SK-N-SH treated with all-trans-retinoic acid at 6 μM for 48 hours (cell line): ENCODE results near the gene EHBP1.

Source experiments
- ATAC-seq: fragments of 200-7000 bp; cut with Tn5 transposase; 3 replicates; pipeline ENCODE4 v1.9.1; 2020; ENCODE audit warnings: mild to moderate bottlenecking, moderate library complexity
- BACH2 ChIP-seq: fragments of 250-450 bp; sonication (Bioruptor Pico); IDR thresholded peaks from 2 replicates; pipeline ENCODE4 v1.9.0; 2021; ENCODE audit warnings: mild to moderate bottlenecking, borderline replicate concordance
- CSDC2 ChIP-seq: fragments of 250-450 bp; sonication (Bioruptor Pico); IDR thresholded peaks from 2 replicates; pipeline ENCODE4 v1.5.0; 2020; ENCODE audit warnings: mild to moderate bottlenecking, moderate library complexity
- ESRRG ChIP-seq: fragments of 250-450 bp; sonication (Bioruptor Pico); IDR thresholded peaks from 2 replicates; pipeline ENCODE4 v1.6.1; 2021; ENCODE audit warnings: mild to moderate bottlenecking
- GLIS3 ChIP-seq: fragments of 250-450 bp; sonication (Bioruptor Pico); IDR thresholded peaks from 2 replicates; pipeline ENCODE4 v1.5.0; 2020; ENCODE audit warnings: mild to moderate bottlenecking, moderate library complexity
- OSR1 ChIP-seq: fragments of 250-450 bp; sonication (Bioruptor Pico); IDR thresholded peaks from 2 replicates; pipeline ENCODE4 v1.8.0; 2022; ENCODE audit warnings: moderate library complexity, mild to moderate bottlenecking, inconsistent platforms
- RARB ChIP-seq: fragments of 250-450 bp; sonication (Bioruptor Pico); IDR thresholded peaks from 2 replicates; pipeline ENCODE4 v1.8.0; 2021; ENCODE audit warnings: mild to moderate bottlenecking, moderate library complexity
- SNAI2 ChIP-seq: fragments of 250-450 bp; sonication (Bioruptor Pico); IDR thresholded peaks from 2 replicates; pipeline ENCODE4 v1.5.0; 2020; ENCODE audit warnings: mild to moderate bottlenecking, moderate library complexity
- TCF4 ChIP-seq: fragments of 250-450 bp; sonication (Bioruptor Pico); IDR thresholded peaks from 2 replicates; pipeline ENCODE4 v1.8.0; 2021; ENCODE audit warnings: mild to moderate bottlenecking, moderate library complexity, borderline replicate concordance
- TOX ChIP-seq: fragments of 250-450 bp; sonication (Bioruptor Pico); IDR thresholded peaks from 2 replicates; pipeline ENCODE4 v1.8.0; 2021; ENCODE audit warnings: mild to moderate bottlenecking, moderate library complexity, borderline replicate concordance
- ZC3H10 ChIP-seq: fragments of 250-450 bp; sonication (Bioruptor Pico); IDR thresholded peaks from 2 replicates; pipeline ENCODE4 v1.5.1; 2021; ENCODE audit warnings: mild to moderate bottlenecking, moderate library complexity
- ZFP30 ChIP-seq: fragments of 450-650 bp; formaldehyde crosslinking; IDR thresholded peaks from 2 replicates; pipeline ENCODE4 v1.5.0; 2022; ENCODE audit warnings: mild to moderate bottlenecking, moderate library complexity
- ZNF565 ChIP-seq: fragments of 450-650 bp; formaldehyde crosslinking; conservative IDR thresholded peaks from 2 replicates; pipeline ENCODE4 v1.5.0; 2020; ENCODE audit warnings: low read depth, mild to moderate bottlenecking, moderate library complexity
- ZNF70 ChIP-seq: fragments of 450-650 bp; formaldehyde crosslinking; IDR thresholded peaks from 2 replicates; pipeline ENCODE4 v1.5.0; 2020; ENCODE audit warnings: mild to moderate bottlenecking, moderate library complexity
- TF ChIP-seq, protein P1 (sequence below): fragments of 250-450 bp; sonication (Bioruptor Pico); IDR thresholded peaks from 2 replicates; pipeline ENCODE4 v1.8.0; 2020; ENCODE audit warnings: mild to moderate bottlenecking, moderate library complexity, borderline replicate concordance
- TF ChIP-seq, protein P2 (sequence below): fragments of 250-450 bp; sonication (Bioruptor Pico); IDR thresholded peaks from 2 replicates; pipeline ENCODE4 v1.8.0; 2021; ENCODE audit warnings: low read depth, mild to moderate bottlenecking, moderate library complexity, borderline replicate concordance
- TF ChIP-seq, protein P3 (sequence below): fragments of 250-450 bp; sonication (Bioruptor Pico); IDR thresholded peaks from 2 replicates; pipeline ENCODE4 v1.5.0; 2020; ENCODE audit warnings: mild to moderate bottlenecking, moderate library complexity
- TF ChIP-seq, protein P4 (sequence below): fragments of 250-450 bp; sonication (Bioruptor Pico); IDR thresholded peaks from 2 replicates; pipeline ENCODE4 v1.5.1; 2020; ENCODE audit warnings: low read depth, mild to moderate bottlenecking, moderate library complexity

The EHBP1 gene

DNA sequence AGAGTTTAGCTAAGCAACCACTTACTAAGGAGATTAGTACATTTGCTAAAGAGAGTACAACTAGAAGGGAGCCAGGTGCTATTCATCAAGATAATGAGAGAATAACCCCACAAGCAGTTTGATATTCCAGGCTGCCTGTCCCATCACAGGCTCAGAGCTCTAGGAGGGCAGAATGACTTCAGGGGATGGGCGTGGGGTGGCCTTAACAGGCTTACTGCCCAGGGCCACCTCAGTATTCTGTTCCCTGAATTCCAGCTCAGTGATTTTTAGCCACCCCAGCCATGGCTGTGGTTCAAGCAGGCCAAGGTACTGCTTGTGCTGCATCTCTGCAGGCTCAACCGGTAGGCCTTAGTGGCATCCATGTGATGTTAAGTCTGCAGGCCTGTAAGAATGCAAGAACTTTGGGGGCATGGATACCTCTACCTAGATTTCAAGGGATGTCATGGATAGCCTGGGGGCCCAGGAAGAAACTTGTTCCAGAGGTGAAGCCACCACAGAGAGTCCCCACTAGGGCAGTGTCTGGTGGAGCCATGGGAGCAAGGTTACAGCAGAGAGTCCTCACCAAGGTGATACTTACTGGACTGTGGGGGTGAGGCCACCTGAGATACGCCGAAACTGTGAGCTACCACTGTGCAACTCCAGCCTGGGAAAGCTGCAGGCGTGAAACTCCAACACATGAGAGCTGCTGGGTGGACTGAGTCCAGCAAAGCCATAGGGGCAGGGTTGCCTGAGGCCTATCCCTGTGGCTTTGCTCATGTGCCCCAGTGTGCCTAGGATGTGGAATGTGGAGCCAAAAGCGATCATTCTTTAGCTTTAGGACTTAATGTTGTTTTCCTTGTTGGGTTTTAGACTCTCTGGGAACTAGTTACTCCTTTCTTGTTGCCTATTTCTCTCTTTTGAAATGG, 107.7 kb downstream of the EHBP1 start:
- no peak for ATAC-seq
- TF ChIP-seq GLIS3 (CRISPR knock-in tag) (no peak), ZFP30 (no peak), BACH2 (CRISPR knock-in tag) (no peak), ZNF70 (CRISPR knock-in tag) (no peak), CSDC2 (CRISPR knock-in tag) (no peak), RARB (CRISPR knock-in tag) (no peak), ZNF565 (CRISPR knock-in tag) (no peak)
- TF ChIP-seq, protein P1, sequence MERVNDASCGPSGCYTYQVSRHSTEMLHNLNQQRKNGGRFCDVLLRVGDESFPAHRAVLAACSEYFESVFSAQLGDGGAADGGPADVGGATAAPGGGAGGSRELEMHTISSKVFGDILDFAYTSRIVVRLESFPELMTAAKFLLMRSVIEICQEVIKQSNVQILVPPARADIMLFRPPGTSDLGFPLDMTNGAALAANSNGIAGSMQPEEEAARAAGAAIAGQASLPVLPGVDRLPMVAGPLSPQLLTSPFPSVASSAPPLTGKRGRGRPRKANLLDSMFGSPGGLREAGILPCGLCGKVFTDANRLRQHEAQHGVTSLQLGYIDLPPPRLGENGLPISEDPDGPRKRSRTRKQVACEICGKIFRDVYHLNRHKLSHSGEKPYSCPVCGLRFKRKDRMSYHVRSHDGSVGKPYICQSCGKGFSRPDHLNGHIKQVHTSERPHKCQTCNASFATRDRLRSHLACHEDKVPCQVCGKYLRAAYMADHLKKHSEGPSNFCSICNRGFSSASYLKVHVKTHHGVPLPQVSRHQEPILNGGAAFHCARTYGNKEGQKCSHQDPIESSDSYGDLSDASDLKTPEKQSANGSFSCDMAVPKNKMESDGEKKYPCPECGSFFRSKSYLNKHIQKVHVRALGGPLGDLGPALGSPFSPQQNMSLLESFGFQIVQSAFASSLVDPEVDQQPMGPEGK (CRISPR knock-in tag), result no peak
- TF ChIP-seq, protein P2, sequence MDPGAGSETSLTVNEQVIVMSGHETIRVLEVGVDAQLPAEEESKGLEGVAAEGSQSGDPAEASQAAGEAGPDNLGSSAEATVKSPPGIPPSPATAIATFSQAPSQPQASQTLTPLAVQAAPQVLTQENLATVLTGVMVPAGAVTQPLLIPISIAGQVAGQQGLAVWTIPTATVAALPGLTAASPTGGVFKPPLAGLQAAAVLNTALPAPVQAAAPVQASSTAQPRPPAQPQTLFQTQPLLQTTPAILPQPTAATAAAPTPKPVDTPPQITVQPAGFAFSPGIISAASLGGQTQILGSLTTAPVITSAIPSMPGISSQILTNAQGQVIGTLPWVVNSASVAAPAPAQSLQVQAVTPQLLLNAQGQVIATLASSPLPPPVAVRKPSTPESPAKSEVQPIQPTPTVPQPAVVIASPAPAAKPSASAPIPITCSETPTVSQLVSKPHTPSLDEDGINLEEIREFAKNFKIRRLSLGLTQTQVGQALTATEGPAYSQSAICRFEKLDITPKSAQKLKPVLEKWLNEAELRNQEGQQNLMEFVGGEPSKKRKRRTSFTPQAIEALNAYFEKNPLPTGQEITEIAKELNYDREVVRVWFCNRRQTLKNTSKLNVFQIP (CRISPR knock-in tag), result no peak
- TF ChIP-seq, protein P3, sequence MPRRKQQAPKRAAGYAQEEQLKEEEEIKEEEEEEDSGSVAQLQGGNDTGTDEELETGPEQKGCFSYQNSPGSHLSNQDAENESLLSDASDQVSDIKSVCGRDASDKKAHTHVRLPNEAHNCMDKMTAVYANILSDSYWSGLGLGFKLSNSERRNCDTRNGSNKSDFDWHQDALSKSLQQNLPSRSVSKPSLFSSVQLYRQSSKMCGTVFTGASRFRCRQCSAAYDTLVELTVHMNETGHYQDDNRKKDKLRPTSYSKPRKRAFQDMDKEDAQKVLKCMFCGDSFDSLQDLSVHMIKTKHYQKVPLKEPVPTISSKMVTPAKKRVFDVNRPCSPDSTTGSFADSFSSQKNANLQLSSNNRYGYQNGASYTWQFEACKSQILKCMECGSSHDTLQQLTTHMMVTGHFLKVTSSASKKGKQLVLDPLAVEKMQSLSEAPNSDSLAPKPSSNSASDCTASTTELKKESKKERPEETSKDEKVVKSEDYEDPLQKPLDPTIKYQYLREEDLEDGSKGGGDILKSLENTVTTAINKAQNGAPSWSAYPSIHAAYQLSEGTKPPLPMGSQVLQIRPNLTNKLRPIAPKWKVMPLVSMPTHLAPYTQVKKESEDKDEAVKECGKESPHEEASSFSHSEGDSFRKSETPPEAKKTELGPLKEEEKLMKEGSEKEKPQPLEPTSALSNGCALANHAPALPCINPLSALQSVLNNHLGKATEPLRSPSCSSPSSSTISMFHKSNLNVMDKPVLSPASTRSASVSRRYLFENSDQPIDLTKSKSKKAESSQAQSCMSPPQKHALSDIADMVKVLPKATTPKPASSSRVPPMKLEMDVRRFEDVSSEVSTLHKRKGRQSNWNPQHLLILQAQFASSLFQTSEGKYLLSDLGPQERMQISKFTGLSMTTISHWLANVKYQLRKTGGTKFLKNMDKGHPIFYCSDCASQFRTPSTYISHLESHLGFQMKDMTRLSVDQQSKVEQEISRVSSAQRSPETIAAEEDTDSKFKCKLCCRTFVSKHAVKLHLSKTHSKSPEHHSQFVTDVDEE, result no peak
- TF ChIP-seq, protein P4, sequence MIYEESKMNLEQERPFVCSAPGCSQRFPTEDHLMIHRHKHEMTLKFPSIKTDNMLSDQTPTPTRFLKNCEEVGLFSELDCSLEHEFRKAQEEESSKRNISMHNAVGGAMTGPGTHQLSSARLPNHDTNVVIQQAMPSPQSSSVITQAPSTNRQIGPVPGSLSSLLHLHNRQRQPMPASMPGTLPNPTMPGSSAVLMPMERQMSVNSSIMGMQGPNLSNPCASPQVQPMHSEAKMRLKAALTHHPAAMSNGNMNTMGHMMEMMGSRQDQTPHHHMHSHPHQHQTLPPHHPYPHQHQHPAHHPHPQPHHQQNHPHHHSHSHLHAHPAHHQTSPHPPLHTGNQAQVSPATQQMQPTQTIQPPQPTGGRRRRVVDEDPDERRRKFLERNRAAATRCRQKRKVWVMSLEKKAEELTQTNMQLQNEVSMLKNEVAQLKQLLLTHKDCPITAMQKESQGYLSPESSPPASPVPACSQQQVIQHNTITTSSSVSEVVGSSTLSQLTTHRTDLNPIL (CRISPR knock-in tag), result no peak

DNA sequence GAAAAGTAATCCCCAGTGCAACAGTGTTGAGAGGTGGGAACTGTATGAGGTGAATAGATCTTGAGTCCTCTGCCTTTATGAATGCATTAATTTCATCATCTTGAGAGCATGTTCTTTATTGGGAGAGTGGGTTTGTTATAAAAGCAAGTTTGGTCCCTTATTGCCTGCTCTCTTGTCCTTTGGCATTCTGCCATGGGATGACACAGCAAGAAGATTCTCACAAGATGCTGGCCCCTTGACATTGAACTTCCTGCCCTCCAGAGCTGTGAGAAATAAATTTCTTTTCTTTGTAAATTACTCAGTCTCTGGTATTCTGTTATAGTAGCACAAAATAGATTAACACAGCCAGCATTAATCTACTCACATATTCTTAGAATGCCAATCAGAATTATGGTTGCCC, 108.6 kb downstream of the EHBP1 start:
- ATAC-seq, result peak; percentile 56
- TF ChIP-seq ZFP30, result no peak
- no peak for TF ChIP-seq ZC3H10 (CRISPR knock-in tag)
- no peak for TF ChIP-seq TOX (CRISPR knock-in tag)
- TF ChIP-seq, protein P2 (CRISPR knock-in tag), result no peak
- TF ChIP-seq ZNF70 (CRISPR knock-in tag), result no peak
- no peak for TF ChIP-seq TCF4 (CRISPR knock-in tag)
- TF ChIP-seq SNAI2 (CRISPR knock-in tag), result no peak
- TF ChIP-seq, protein P3, result no peak
- TF ChIP-seq OSR1 (CRISPR knock-in tag), result no peak
- no peak for TF ChIP-seq BACH2 (CRISPR knock-in tag)
- no peak for TF ChIP-seq RARB (CRISPR knock-in tag)
- TF ChIP-seq ZNF565 (CRISPR knock-in tag), result no peak
- TF ChIP-seq ESRRG (CRISPR knock-in tag), result no peak
